BJ (cell line): ENCODE data around the gene TBC1D20. TPM values are rescaled to one million over a fixed set of nuclear protein-coding genes. Genes with fewer than 3 reads are reported as not detected.
"Not testable (repeated sequence)": the region's sequence is repeated elsewhere in the genome, so short reads cannot be mapped to it uniquely, and the experiment has no call there.

Experiments
- CTCF ChIA-PET: fragments of 350-600 bp; formaldehyde crosslinking; extraction: SDS; loops from one replicate; lab custom pipeline; 2021; ENCODE audit warnings: antibody characterized with exemption, inconsistent platforms; lab: Yijun Ruan, JAX
- POLR2A ChIA-PET: fragments of 300-600 bp; sonication (Branson Sonifier 250); formaldehyde crosslinking; extraction: SDS; loops from one replicate; lab custom pipeline; 2021; ENCODE audit warnings: antibody characterized with exemption; lab: Charles Lee
- DNase-seq: peaks from one replicate; pipeline ENCODE4 v3.0.0-alpha.2; 2011; ENCODE audit warnings: low read depth
- H3K27me3 ChIP-seq: 2 replicates; pipeline ENCODE4 v1.6.0; 2011; ENCODE audit warnings: low read length; ENCODE audit not compliant: control insufficient read depth, insufficient read depth
- H3K36me3 ChIP-seq: 2 replicates; pipeline ENCODE4 v1.5.1; 2011; ENCODE audit warnings: low read length; ENCODE audit not compliant: control insufficient read depth, insufficient read depth
- H3K4me3 ChIP-seq: 2 replicates; pipeline ENCODE4 v1.5.1; 2011; ENCODE audit warnings: low read depth, mild to moderate bottlenecking, control low read depth, low read length
- CTCF ChIP-seq: IDR thresholded peaks from 2 replicates; pipeline ENCODE4 v1.5.1; 2011; ENCODE audit warnings: low read depth, mild to moderate bottlenecking, control low read depth, inconsistent platforms, low read length, moderate library complexity; ENCODE audit not compliant: insufficient read depth
- polyA plus RNA-seq: library from polyadenylated mRNA; depleted of rRNA; stranded (reverse); fragments of >200 nt; gene quantifications from 2 replicates; pipeline ENCODE4 v1.2.3, GENCODE V29; 2011

The TBC1D20 gene
- polyA plus RNA-seq, 1 experiment = 63.7 TPM

- TF ChIP-seq CTCF = no peak
- Histone ChIP-seq H3K36me3 (peaks cover 33% of the 10 kb centered on the region), H3K4me3 (no peak overlapping the region), H3K27me3 (no peaks in the 10 kb centered on the region)
- no peak for DNase-seq
- ChIA-PET CTCF (interaction anchor here (1.1 kb wide), 1 partner anchor 49 kb away, joined by 3 read pairs; no protein-coding TSS in a partner anchor), POLR2A (no interaction called here)
Observed at GRCh38 chr20:396619-397431, 65.5 kb downstream of the TBC1D20 start.

- Histone ChIP-seq H3K4me3 (no peak overlapping the region), H3K27me3 (no peaks in the 10 kb centered on the region), H3K36me3 (peaks cover 36% of the 10 kb centered on the region)
- DNase-seq = no peak
- ChIA-PET POLR2A (no interaction called here), CTCF (interaction anchor here (1.1 kb wide), 1 partner anchor 49 kb away, joined by 3 read pairs; no protein-coding TSS in a partner anchor)
- no peak for TF ChIP-seq CTCF
Observed at GRCh38 chr20:396252-396618, 66.1 kb downstream of the TBC1D20 start.

GRCh38 chr20:393296-393695, 69.0 kb downstream of the TBC1D20 start:
- H3K36me3 ChIP-seq = peaks cover 57% of the 10 kb centered on the region
- CTCF ChIA-PET, H3K4me3 ChIP-seq, H3K27me3 ChIP-seq, DNase-seq, POLR2A ChIA-PET: not testable (repeated sequence)

- no peak for TF ChIP-seq CTCF
- Histone ChIP-seq H3K4me3 (no peak overlapping the region), H3K27me3 (no peaks in the 10 kb centered on the region), H3K36me3 (peaks cover 47% of the 10 kb centered on the region)
- no peak for DNase-seq
- ChIA-PET POLR2A (no interaction called here), CTCF (interaction anchor here (0.7 to 1.3 kb wide), 2 partner anchors 9 to 10 kb away, joined by 3 to 4 read pairs; no protein-coding TSS in a partner anchor)
Observed at GRCh38 chr20:391041-391711, 71.2 kb downstream of the TBC1D20 start.

GRCh38 chr20:389220-389619, 73.1 kb downstream of the TBC1D20 start:
- no peaks in the 10 kb centered on the region for H3K27me3 ChIP-seq
- no peak overlapping the region for H3K4me3 ChIP-seq
- ChIA-PET POLR2A (no interaction called here), CTCF (no interaction called here)
- DNase-seq = no peak
- no peak for TF ChIP-seq CTCF
- peaks cover 39% of the 10 kb centered on the region for H3K36me3 ChIP-seq
